CD4-positive, alpha-beta memory T cell (primary cell): ENCODE data around the gene RNF214. TPM values are rescaled to one million over a fixed set of nuclear protein-coding genes. Genes with fewer than 3 reads are reported as not detected.
"Not testable (repeated sequence)": the region's sequence is repeated elsewhere in the genome, so short reads cannot be mapped to it uniquely, and the experiment has no call there.

ENCODE experiments used
- CTCF ChIA-PET: fragments of 350-600 bp; sonication (Branson Sonifier 250); formaldehyde crosslinking; loops from one replicate; lab custom pipeline; 2021; ENCODE audit warnings: inconsistent platforms; ENCODE audit not compliant: partially characterized antibody; lab: Charles Lee
- POLR2A ChIA-PET: fragments of 350-600 bp; sonication (Branson Sonifier 250); formaldehyde crosslinking; loops from one replicate; lab custom pipeline; 2021; ENCODE audit not compliant: partially characterized antibody; lab: Charles Lee
- DNase-seq, 5 donors: peaks; one replicate each; pipeline versions ENCODE4 v3.0.0 to v3.0.0-alpha.2; 2020 to 2022; ENCODE audit warnings: mixed read lengths in 1 of 5
- H3K27ac ChIP-seq: one replicate; pipeline ENCODE4 v1.7.0; 2013; ENCODE audit warnings: low read depth, low read length
- H3K27me3 ChIP-seq: 2 replicates; pipeline ENCODE4 v1.7.0; 2013; ENCODE audit warnings: mild to moderate bottlenecking, low read length, moderate library complexity; ENCODE audit not compliant: insufficient read depth
- H3K36me3 ChIP-seq: 2 replicates; pipeline ENCODE4 v1.7.0; 2013; ENCODE audit warnings: mild to moderate bottlenecking, low read length, moderate library complexity; ENCODE audit not compliant: insufficient read depth
- H3K4me1 ChIP-seq: 2 replicates; pipeline ENCODE4 v1.7.0; 2013; ENCODE audit warnings: mild to moderate bottlenecking, low read length, moderate library complexity; ENCODE audit not compliant: insufficient read depth
- H3K4me3 ChIP-seq, 2 donors: one replicate each; pipeline ENCODE4 v1.7.0; 2013; ENCODE audit warnings: low read length in 2 of 2, mild to moderate bottlenecking in 1 of 2
- H3K9me3 ChIP-seq, 2 donors: one replicate each; pipeline ENCODE4 v1.7.0; 2013; ENCODE audit warnings: low read length in 2 of 2, control low read depth in 1 of 2; ENCODE audit not compliant: control insufficient read depth in 1 of 2
- H3K27ac Mint-ChIP-seq, 7 donors: one replicate each; pipeline ENCODE4 v1.8.0; 2020 to 2021; ENCODE audit warnings: mixed read lengths in 7 of 7, mild to moderate bottlenecking in 6 of 7, inconsistent platforms in 3 of 7, moderate library complexity in 3 of 7
- H3K27me3 Mint-ChIP-seq, 2 donors: one replicate each; pipeline ENCODE4 v1.8.0; 2020 to 2021; ENCODE audit warnings: mixed read lengths in 2 of 2
- H3K36me3 Mint-ChIP-seq, 2 donors: one replicate each; pipeline ENCODE4 v1.8.0; 2020 to 2021; ENCODE audit warnings: mixed read lengths in 2 of 2, inconsistent platforms in 1 of 2, mild to moderate bottlenecking in 1 of 2
- H3K4me1 Mint-ChIP-seq, 4 donors: one replicate each; pipeline ENCODE4 v1.8.0; 2020 to 2021; ENCODE audit warnings: mixed read lengths in 4 of 4, mild to moderate bottlenecking in 1 of 4
- H3K4me3 Mint-ChIP-seq, 8 donors: one replicate each; pipeline ENCODE4 v1.8.0; 2020 to 2021; ENCODE audit warnings: mixed read lengths in 8 of 8, mild to moderate bottlenecking in 7 of 8, moderate library complexity in 6 of 8, inconsistent platforms in 3 of 8
- H3K9me3 Mint-ChIP-seq, 8 donors: one replicate each; pipeline ENCODE4 v1.8.0; 2020 to 2021; ENCODE audit warnings: mixed read lengths in 8 of 8, mild to moderate bottlenecking in 5 of 8, inconsistent platforms in 3 of 8, moderate library complexity in 1 of 8
- intact Hi-C: fragments of 100-400 bp; cut with micrococcal nuclease; formaldehyde crosslinking; loops from one replicate; pipeline ENCODE4 v1.15.1; 2023
- polyA plus RNA-seq, 2 donors: library from polyadenylated mRNA; unstranded; fragments of 300-500 nt; fragmentation: Illumina TruSeq; gene quantifications; one replicate each; pipeline ENCODE4 v1.2.3, GENCODE V29; 2021
- total RNA-seq, 2 experiments: library from RNA; stranded (reverse); gene quantifications; one replicate each; pipeline ENCODE4 v1.2.3, GENCODE V29; 2021

Gene RNF214
- total and polyA plus RNA-seq, 4 experiments from 2014 or later: 20.7 to 50.1 (median 43.4) TPM

DNA sequence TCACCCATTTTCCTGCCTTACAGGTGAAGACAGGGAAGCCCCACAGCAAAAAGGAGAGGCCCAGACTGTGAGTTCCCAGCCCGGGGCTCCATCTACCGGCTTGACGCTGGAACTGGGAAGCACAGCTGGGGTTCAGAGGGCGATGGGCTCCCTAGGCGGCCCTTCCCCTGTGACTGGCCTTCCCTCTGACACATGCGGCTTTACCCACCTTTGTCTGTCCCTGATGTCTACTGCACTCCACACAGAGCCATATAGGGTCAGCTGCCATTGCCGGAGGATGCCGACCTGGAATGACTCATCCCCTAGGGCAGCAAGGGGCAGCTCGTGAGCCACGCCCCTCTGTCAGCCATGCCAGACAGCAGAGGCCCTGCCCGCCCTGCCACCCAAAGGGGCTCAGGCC lies 25.6 kb upstream of the RNF214 start:
- H3K9me3 ChIP-seq, H3K27me3 Mint-ChIP-seq, H3K4me1 ChIP-seq, H3K4me1 Mint-ChIP-seq, CTCF ChIA-PET, H3K9me3 Mint-ChIP-seq, H3K27ac Mint-ChIP-seq, DNase-seq, H3K27me3 ChIP-seq, H3K27ac ChIP-seq, H3K4me3 ChIP-seq, POLR2A ChIA-PET, H3K4me3 Mint-ChIP-seq: not testable (repeated sequence)
- H3K36me3 Mint-ChIP-seq: peaks cover 30 to 56% of the 10 kb centered on the region in 2 donors
- peaks cover 23% of the 10 kb centered on the region for H3K36me3 ChIP-seq
- intact Hi-C loops: loop anchor here (5.0 kb wide), 1 partner anchor 75 kb away; no protein-coding TSS in a partner anchor

DNA sequence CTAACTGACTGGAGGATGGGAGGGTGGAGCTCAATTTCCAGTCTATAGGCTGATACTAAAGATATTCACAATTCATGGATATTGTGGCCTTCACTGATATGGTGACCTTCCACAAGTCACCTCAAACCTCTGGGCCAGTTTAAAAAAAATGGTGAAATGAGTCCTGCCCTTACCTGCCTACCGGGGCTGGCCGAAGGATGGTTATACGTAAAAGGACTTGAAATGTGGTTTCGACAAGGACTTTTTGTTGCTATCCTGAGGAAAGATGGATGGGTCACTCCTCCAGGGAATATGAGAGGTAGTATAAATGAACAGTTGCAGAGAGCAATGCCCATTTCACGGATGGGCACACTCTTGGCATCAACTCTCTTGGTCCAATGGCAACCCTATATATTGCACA lies 25.0 kb upstream of the RNF214 start:
- H3K4me1 Mint-ChIP-seq, DNase-seq, H3K4me3 Mint-ChIP-seq, H3K27ac ChIP-seq, H3K9me3 ChIP-seq, H3K27me3 ChIP-seq, H3K27ac Mint-ChIP-seq, POLR2A ChIA-PET, H3K4me3 ChIP-seq, H3K27me3 Mint-ChIP-seq, H3K4me1 ChIP-seq, H3K9me3 Mint-ChIP-seq, CTCF ChIA-PET: not testable (repeated sequence)
- peaks cover 23% of the 10 kb centered on the region for H3K36me3 ChIP-seq
- H3K36me3 Mint-ChIP-seq: peaks cover 33 to 60% of the 10 kb centered on the region in 2 donors
- intact Hi-C loops: loop anchor here (5.0 kb wide), 1 partner anchor 75 kb away; no protein-coding TSS in a partner anchor

DNA sequence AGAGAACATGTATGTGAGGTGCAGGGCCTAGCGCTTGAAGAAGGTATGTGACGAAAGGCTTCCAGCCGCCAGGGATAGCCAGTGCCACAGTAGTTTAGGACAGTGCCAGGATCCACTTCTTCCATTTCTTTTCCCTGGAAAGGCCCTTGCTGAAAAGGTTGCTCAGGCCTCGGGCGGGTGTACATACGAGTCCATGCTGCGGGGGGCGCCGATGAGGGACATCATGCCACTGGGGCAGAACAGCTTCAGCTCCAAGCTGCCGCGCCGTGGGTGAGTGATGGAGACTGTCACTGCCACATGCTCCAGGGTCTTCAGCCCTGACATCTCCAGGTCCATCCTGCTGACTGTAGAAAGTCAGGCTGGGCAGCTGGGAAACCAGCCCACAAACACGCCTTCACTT lies 23.8 kb upstream of the RNF214 start:
- H3K9me3 Mint-ChIP-seq, H3K27ac ChIP-seq, H3K9me3 ChIP-seq, H3K4me3 Mint-ChIP-seq, H3K27me3 Mint-ChIP-seq, H3K4me1 ChIP-seq, POLR2A ChIA-PET, H3K27ac Mint-ChIP-seq, H3K4me3 ChIP-seq, DNase-seq, CTCF ChIA-PET, H3K27me3 ChIP-seq: not testable (repeated sequence)
- peaks cover 37 to 59% of the 10 kb centered on the region in 2 donors for H3K36me3 Mint-ChIP-seq
- intact Hi-C loops: loop anchor here (5.0 kb wide), 1 partner anchor 76 kb away; no protein-coding TSS in a partner anchor
- peaks cover 3 to 10% (median 7%) of the 10 kb centered on the region in 4 donors for H3K4me1 Mint-ChIP-seq
- peaks cover 33% of the 10 kb centered on the region for H3K36me3 ChIP-seq

DNA sequence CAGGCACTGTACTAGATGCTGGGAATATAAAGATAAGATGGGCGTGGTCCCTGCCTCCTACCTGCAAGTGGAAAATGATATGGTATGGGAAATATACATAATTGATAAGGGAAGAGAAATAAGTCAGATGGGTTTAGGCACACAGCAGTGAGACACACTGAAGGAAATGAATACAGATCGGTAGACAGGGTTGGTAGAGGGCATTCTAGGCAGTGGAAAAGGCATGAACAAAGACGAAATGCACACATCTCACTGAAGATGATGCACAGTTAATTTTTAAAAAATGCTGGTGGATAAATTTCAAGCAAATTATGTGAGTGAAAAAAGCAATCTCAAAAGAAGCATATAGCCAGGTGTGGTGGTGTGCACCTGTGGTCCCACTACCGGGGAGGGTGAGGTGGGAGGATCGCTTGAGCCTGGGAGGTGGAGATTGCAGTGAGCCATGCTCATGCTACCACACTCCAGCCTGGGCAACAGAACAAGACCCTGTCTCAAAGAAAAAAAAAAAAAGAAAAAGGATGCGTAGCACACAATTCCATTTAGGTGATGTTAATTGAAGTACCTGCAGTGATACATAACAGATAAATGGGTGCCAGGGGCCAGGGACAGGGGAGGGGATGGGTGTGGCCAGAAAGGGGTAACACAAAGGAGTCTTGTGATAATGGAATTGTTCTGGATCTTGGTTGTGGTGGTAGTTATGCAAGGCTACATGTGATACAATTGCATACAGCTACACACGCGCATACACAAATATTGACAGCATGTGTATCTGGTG lies 22.9 kb upstream of the RNF214 start:
- peaks cover 0 to 10% (median 6%) of the 10 kb centered on the region in 4 donors for H3K4me1 Mint-ChIP-seq
- H3K4me3 ChIP-seq, H3K27me3 Mint-ChIP-seq, H3K4me1 ChIP-seq, H3K4me3 Mint-ChIP-seq, H3K9me3 ChIP-seq, CTCF ChIA-PET, DNase-seq, H3K27ac ChIP-seq, H3K9me3 Mint-ChIP-seq, H3K27me3 ChIP-seq: not testable (repeated sequence)
- POLR2A ChIA-PET: interaction anchor here (0.9 kb wide), 1 partner anchor 65 kb away, joined by 3 read pairs; no protein-coding TSS in a partner anchor
- H3K36me3 ChIP-seq: peaks cover 31% of the 10 kb centered on the region
- intact Hi-C loops: loop anchor here (5.0 kb wide), 1 partner anchor 77 kb away; no protein-coding TSS in a partner anchor
- H3K27ac Mint-ChIP-seq: peak overlapping the region in 1 of 7 donors; percentile 12
- H3K36me3 Mint-ChIP-seq: peaks cover 39 to 60% of the 10 kb centered on the region in 2 donors

DNA sequence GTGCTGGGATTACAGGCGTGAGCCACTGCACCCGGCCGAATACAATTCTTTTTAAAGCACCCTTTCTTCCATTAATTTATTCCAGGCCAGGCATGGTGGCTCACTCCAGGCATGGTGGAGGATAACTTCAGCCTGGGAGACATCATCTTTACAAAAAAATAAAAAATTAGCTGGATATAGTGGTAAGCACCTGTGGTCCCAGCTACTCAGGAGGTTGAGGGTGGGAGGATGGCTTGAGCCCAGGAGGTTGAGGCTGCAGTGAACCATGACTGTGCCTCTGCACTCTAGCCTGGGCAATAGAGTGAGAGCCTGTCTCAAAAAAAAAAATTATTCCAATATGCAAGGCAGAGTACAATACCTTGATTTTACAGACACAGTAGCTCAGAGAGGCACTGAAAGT lies 21.9 kb upstream of the RNF214 start:
- no peak for DNase-seq
- Histone ChIP-seq H3K36me3 (peaks cover 26% of the 10 kb centered on the region), H3K9me3 (no peaks in the 10 kb centered on the region), H3K4me3 (no peak overlapping the region), H3K27me3 (no peaks in the 10 kb centered on the region), H3K27ac (no peak overlapping the region), H3K4me1 (no peaks in the 10 kb centered on the region)
- Mint-ChIP-seq H3K36me3 (peaks cover 33 to 55% of the 10 kb centered on the region in 2 donors), H3K4me1 (peaks cover 0 to 10% (median 6%) of the 10 kb centered on the region in 4 donors), H3K27ac (peak overlapping the region in 2 of 7 donors; percentile 32 to 56), H3K27me3 (no peaks in the 10 kb centered on the region), H3K9me3 (no peaks in the 10 kb centered on the region), H3K4me3 (no peak overlapping the region)
- intact Hi-C loops: no loop called here
- CTCF ChIA-PET: interaction anchor here (0.7 to 1.2 kb wide), 2 partner anchors 16 to 1085 kb away, joined by 3 to 4 read pairs; no protein-coding TSS in a partner anchor
- POLR2A ChIA-PET: interaction anchor here (0.9 kb wide), 1 partner anchor 66 kb away, joined by 3 read pairs; no protein-coding TSS in a partner anchor

DNA sequence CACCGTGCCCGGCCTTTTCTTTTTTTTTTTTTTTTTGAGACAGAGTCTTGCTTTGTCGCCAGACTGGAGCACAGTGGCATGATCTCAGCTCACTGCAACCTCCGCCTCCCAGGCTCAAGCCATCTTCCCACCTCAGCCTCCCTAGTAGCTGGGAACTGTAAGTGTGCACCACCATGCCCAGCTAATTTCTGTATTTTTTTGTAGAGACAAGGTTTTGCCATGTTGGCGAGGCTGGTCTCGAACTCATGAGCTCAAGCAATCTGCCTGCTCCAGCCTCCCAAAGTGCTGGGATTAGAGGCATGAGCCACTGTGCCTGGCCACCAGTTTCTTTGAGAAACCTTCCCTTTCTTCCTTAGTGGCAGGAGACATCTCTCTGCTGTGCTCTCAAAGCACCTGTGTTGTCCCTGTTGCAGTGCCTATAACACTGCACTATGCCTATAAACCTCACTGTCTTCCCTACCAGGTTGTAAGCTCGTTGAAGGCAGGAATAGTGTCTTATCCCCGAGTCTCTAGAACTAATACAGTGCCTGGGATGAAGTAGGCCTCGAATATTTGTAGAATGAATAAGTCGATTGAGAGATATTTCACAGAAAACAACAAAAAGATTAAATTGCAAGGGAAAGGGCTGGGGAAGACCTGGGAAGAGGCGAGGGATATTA lies 19.6 kb upstream of the RNF214 start:
- Mint-ChIP-seq H3K4me1 (peaks cover 0 to 10% (median 7%) of the 10 kb centered on the region in 4 donors), H3K4me3 (no peak overlapping the region), H3K9me3 (no peaks in the 10 kb centered on the region), H3K27me3 (no peaks in the 10 kb centered on the region), H3K27ac (peak overlapping the region in 2 of 7 donors; percentile 35 to 73), H3K36me3 (peaks cover 43 to 69% of the 10 kb centered on the region in 2 donors)
- Histone ChIP-seq H3K27ac (no peak overlapping the region), H3K36me3 (peaks cover 46% of the 10 kb centered on the region), H3K4me1 (no peaks in the 10 kb centered on the region), H3K27me3 (no peaks in the 10 kb centered on the region), H3K4me3 (no peak overlapping the region), H3K9me3 (no peaks in the 10 kb centered on the region)
- POLR2A ChIA-PET: no interaction called here
- no peak for DNase-seq
- CTCF ChIA-PET: interaction anchor here (6.0 kb wide), 1 partner anchor 13 kb away, joined by 30 read pairs; no protein-coding TSS in a partner anchor
- intact Hi-C loops: no loop called here
